Superior temporal gyrus (tissue), 1 donor: ENCODE data around the gene KLF9.
A peak's percentile ranks its signal among the peaks of the same experiment; 100 is the strongest.
"Not testable (repeated sequence)": the region's sequence is repeated elsewhere in the genome, so short reads cannot be mapped to it uniquely, and the experiment has no call there.

ENCODE experiments used
- DNase-seq: peaks from one replicate; pipeline ENCODE4 v3.0.0-alpha.2; 2016; ENCODE audit errors: extremely low spot score

Gene KLF9

DNA sequence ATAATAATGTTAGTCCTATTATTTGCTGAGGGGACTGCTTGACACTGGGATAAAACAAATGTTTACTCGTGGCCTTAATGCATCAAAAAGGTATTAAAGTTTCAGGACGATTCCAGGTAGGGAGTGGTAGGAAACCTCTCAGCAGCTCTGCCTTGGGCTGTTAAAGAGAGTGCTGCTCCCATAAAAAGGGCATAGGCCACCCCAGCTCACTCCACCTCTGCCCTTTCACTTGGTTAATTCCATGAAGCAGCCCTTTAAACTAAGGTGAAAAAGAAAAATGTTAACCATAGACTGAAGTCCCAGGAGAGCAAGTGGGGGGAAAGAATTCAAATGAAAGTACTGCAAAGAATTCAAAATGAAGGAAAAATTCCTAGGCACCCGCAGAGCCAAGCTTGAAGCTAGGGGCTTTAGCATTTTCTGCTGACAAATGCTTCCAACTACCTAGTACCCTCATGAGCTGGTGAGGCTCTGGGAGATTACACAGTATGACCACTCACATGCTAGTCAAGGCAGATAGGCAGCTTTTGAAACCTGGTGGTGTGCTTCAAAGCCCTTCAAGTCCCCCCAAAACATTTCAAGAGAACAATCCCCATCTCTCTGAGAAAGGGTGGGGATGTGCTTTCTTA, 8.5 kb downstream of the KLF9 start:
- no peak for DNase-seq

DNA sequence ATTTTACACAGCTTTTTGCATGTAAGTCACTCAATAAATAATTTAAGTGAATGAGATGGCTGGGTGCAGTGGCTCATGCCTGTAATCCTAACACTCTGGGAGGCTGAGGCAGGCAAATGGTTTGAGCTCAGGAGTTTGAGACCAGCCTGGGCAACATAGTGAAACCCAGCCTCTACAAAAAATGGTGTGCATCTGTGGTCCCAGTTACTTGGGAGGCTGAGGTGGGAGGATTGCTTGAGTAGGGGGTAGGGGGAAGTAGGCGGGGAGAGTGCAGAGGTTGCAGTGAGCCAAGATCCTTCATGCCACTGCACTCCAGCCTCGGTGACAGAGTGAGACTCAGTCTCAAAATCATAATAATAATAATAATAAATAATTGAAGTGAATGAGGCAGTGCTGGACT, 10.2 kb downstream of the KLF9 start:
- no peak for DNase-seq

DNA sequence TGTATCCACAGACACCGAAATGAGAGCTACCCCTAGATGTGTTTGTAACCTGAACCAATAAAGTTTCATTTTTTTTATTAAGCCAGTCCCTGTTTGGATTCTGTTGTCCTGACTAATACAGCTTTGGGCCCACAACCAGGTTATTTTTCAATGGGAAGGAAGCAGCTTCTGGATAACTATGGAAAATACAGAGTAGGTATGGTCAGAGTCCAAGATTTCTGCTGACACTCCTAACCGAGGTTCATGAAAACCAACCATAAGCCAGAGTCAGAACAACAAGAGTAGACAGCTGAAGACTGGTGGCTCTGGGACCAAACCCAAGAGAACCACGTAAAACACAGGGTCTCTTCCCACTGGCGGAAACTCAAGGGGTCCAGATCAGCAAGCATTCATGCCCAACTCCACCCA, 10.8 kb downstream of the KLF9 start:
- DNase-seq = no peak

DNA sequence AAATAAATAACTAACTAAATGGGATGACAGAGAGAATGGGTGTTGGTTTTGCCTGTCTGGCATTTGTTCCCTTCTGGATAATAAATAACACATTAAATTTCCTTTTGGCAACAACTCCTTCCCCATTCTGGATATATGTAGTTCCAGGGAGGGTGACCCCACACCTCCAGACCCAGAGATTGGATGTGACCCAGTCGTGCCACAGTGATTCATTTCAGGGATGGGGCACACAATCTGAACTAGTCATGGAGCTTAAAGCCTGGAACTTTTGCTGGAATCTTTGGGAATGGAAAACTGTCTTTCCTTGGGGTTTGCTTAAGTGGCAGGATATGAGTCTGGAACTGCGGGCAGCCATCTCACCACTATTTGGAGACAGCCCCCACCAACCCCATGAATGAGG, 11.3 kb downstream of the KLF9 start:
- DNase-seq = no peak

DNA sequence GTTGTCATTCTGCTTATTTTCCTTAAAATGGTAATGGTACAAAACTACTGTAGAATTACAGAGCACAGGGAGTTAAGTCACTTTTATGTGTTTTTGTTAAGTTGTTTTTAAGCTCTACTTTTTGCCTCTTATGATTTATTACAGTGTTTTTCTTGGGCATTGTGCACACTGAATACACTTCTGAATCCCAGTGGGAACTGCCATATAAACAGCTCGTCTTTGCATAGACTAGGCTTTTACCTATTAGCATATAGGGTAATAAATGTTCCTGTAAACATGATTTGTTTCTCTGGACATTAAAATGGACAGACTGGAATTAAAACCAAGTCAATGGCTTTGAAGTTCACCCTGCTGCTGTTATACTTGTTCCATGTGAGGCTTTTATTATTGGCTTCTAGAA, 12.2 kb downstream of the KLF9 start:
- no peak for DNase-seq

DNA sequence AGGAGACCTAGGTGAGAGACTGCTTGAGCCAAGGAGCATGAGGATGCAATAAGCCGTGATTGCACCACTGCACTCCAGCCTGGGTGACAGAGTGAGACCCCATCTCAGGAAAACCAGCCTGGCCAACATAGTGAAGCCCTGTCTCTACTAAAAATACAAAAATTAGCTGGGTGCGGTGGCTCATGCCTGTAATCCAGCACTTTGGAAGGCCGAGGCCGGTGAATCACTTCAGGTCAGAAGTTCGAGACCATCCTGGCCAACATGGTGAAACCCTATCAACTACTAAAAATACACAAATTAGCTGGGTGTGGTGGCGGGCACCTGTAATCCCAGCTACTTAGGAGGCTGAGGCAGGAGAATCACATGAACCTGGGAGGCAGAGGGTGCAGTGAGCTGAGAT, 13.2 kb downstream of the KLF9 start:
- not testable (repeated sequence) for DNase-seq

DNA sequence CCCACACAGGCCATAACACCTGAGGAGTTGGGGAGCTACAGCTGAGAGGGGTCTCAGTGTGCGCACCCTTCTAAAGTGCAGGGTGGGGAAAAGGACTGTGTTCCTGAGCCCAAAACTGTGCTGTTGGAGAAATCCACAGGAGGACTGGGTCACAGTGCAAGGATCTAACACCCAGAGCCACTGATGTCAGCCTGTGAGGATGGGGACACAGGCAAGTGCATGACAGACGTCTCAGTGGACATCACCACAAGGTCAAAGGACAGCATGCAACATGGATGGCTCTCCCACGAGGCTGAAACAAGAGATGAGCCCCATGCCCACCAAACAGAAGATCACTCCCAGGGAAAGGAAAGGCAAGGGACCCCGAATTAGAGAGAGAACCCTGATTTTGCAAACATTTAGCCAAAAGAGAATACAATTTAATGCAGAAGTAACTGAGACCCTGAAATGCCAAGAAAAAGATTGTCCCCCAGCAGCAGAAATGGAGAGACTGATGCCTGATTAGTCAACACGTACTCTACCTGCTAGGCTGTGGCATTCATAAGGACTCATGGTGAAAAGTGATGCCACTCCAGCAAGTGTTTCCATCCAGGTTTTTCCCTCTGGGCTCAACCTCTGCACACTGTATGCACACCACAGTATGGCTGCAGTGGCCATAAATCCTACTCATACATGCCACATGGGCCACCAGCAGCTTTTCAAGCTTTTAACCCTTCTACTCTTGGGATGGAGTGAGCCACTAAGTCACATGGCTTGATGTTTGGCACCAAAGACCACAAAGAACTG, 14.2 kb downstream of the KLF9 start:
- no peak for DNase-seq

DNA sequence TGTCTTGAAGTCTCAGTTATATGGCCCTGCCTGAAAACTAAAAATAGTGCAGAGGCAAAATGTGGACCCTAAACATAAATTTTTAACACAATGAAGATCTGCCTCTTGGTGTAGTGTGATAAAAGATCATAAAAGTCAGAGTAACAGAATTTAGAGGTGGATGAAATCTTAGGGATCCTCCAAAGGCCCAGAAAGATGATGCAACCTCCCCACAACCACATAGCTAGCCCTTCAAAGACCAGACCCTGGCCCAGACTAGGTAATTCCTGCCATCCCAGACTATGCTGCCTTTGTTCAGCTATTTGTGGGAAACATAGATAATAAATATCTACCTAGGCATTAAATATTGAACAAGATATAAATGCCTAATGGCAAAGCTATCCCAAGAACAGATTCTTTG, 15.3 kb downstream of the KLF9 start:
- DNase-seq = no peak

DNA sequence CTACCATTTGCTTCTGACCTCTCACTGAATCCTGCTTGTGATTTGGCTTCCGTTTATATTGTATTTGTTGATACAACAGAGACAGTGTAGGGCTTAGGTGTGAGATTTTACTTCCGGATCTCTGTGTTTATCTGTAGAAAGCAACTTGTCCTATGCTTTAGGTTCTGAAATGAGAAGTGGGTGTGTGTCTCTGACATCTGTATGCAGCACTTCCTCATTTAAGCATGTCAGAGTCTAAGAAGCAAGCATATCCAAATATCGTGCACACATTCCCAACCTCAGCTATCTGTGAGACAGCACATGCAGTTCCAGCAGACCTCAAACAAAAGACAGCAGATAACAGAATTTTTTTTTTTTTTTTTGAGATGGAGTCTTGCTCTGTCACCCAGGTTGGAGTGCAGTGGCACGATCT, 16.3 kb downstream of the KLF9 start:
- DNase-seq = no peak

DNA sequence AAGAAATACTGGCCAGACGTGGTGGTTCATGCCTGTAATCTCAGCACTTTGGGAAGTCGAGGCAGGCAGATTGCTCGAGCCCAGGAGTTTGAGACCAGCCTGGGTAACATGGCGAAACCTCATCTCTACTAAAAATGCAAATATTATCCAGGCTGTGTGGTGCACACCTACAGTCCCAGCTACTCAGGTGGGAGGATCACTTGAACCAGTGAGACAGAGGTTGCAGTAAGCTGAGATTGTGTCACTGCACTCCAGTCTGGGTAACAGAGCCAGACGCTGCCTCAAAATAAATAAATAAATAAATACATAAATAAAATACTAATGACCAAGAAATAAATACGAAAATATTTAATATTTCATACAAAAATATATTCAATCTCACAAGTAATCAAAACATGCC, 18.8 kb downstream of the KLF9 start:
- no peak for DNase-seq

DNA sequence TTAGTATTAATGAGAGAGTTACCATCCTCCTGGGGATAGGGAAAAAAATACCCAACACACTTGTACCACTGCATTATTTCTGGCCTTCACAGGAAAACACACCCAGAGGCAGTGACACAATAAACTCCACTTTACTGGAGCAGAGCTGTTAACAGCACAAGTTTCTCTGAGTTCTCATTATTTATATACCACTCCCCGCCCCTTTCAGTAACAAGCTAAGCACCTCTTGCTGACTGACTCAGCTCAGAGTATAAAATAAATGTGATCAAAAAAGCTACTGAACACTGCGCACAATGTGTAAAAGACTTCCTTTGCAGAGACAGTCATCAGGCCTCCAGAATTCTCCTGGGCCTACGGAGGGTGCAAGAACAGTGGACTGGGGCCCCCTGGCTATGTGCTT, 21.6 kb downstream of the KLF9 start:
- no peak for DNase-seq

DNA sequence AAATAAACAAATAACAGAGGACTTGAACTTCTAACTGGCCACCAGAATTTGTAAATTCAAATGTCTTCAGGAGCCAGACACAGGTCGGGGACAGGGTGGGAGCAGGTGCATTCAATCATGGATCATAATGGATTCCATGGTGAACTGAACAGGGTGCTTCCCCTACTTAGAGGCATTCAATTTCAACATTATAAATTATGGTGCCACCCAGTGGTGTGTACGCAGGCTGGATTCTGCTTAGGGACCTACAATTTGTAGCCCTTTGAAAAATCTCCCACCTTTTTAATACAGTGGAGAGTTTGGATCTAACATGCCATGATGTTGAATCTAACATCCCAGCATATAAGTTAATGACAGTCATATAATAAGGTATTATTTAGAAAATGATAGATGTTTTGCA, 22.3 kb downstream of the KLF9 start:
- peak; percentile 48 for DNase-seq

DNA sequence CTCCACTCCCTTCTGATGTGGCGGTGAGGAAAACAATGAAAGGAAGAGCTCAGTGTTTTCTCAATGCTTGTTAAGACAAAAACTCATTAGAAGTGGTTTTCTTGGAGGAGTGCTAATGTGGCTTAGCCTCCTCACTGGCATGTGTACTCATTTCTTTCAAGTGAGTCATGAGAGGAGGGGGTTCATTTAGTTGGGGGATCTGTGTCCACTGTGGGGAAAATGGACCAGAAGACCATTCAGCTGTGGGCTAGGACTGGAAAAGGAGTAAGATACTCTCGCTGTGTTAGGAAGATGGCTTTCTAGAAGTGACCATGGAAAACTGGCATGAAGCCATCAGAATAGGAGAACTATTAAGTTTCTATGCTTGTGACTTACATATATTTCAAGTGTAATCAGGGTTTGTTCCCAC, 23.5 kb downstream of the KLF9 start:
- DNase-seq = peak; percentile 23

DNA sequence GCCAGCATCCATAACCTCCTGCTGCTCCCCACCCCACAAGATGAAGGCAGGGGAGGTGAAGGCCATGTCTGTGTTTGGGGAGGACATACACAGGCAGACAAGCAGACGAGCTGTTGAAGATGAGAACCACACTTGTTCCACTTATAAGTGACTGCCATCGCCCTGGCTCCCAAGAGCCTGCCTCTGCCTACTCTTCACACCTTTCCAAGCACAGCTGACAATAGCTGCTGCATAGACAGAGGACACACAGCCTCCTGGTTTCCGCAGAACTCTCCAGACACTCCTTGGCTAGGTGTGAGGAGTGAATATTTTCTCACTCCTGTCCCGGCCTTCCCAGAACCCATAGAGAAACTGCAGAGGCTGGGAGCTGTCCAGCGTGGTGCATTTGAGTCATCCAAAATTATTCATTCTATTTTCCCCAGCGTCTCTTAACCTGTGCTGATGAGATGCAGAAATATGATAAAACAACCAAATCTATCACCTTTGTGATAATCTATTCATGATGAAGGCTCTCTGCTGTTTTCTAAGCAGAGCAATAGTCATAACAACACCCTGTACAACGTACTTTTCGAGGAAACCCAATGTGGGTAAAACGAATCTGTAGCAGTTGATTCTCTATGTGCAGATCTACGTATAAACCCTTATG, 24.7 kb downstream of the KLF9 start:
- peak; percentile 53 for DNase-seq

DNA sequence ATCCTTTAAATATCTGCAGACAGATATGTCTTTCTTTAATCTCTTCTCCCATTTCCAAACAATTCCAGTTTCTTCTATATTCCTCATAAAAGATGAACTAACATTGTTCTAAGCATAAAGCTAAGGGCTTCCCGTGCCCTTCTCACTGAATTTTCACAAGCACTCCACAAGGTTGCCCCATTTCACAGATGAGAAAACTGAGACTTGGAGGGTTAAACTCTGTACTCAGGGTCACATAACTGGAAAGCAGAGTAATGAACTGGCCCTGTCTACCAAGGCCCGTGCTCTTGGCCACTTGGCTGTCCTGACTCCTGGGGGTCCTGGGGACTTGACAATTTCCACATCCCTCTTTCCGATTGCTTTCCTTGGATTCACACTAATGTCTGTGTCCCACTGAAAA, 25.3 kb downstream of the KLF9 start:
- no peak for DNase-seq

DNA sequence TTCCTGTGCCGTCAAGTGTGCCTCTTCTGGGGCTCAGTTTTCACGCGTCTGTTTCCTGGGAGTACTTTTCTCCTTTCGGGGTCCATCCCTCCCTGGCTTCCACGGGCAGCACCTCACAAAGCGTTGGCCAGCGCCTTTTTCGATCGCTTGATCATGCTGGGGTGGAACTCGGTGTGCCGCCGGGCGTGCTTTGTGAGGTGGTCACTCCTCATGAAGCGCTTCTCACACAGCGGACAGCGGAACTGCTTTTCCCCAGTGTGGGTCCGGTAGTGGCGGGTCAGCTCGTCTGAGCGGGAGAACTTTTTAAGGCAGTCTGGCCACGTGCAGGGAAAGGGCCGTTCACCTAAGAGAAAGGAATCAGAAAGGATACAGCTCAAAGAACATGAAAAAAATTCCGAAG, 26.8 kb downstream of the KLF9 start:
- DNase-seq = no peak

DNA sequence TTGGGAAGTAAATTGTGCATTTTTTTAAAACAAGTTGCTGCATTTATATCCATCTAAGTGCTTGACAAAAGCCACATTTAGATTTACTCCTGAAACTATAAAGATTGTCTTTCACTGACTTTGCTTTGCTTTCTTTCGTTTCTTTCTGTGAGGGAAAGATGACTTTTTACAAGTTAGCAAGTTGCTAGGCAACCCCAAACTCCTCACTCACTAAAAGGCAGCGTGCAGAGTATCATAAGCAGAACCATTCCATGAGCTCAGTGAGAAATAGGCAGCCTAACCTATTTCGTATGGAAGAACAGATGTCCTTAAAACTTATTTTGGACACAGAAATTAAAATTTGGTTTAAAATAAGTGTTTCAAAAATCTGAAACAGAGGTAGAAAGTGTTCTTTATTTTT, 29.0 kb downstream of the KLF9 start:
- peak; percentile 56 for DNase-seq

DNA sequence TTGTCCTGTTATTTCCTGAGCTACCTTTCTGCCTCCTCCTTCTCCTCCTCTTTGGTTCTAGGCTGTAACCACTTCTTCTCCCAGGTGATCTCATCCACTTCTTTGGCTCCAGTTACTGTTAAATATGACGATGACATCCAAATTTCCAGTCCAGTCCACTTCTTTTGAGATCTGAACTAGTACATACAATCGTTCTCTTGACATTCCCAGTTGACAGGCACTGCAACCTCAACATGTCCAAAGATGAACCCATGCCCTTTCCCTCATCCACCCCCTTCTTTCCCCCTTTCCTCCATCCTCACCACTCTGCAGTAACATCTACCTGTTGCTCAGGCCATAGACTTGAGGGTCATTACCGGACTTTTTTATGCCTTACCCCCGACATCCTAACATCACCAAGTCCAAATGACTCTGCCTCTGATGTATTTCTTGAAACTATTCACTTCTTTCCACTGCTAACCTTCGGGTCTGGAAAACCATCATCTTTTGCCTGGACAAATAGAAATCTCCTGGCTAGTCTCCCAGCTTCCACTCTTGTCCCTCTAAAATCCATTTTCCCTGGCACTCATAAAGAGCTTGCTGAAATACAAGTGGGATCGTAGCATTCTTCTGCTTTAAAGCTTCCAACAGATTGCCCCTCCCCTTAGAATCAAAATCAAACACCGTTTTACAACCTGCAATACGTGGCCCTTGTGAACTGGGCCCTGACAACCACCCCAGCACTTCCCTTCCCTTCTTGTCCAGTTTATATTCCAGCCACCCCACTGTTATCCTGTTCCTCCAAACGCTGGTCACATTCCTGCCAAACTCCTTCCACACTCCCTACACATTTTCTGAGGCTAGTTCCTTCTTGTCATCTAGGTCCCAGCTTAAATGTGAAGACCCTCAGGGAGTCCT, 31.5 kb downstream of the KLF9 start:
- peak; percentile 6 for DNase-seq

DNA sequence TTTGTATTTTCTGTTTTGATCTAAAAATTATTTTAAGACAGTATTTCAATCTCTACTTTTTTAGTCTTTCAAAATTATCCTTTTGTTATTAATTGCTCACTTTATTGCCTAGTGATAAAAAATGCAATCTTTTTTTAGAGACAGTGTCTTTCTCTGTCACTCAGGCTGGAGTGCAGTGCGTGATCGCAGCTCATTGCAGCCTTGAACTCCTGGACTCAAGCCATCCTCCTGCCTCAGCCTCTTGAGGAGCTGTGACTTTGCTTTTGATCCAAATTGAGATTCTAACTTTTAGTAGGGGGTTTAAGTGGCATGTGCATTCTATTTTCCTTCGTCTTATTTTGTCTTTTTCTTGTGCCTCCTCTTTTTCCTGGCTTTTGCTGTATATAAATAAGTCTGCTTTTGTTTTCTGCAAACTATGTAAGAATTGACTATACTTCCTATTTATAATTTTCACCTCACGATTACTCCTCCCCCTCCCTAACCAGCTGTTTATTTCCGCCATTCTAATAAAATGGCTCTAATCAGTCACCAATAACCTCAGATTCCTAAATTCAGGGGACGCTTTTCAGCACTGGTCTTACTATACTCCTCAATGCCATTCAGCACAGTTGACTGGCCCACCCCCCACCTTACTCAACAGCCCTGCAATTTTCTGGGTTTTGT, 32.3 kb downstream of the KLF9 start:
- no peak for DNase-seq

DNA sequence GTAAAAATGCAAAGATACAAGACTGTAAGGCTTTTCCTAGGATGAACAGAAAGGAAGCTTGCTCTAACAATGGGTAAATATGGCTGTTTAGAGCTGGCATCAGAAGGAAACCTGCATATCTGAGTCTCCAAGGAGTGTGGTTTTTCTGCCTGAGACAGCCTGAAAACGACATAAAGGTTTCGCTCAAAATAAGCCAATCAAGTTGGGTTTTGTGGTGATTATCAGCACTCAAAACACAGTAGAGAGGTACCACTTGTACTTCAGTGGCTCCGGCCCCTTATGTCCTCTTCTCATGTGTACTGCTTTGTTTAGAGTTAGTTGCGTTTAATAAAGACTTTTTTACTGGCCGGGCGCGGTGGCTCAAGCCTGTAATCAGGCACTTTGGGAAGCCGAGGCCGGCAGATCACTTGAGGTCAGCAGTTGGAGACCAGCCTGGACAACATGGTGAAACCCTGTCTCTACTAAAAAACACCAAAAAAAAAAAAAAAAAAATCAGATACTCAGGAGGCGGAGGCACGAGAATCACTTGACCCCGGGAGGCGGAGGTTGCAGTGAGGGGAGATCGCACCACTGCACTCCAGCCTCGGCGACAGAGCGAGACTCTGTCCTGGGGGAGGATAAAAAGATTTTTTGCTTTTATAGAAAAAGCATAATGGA, 39.4 kb downstream of the KLF9 start:
- DNase-seq = peak; percentile 16

DNA sequence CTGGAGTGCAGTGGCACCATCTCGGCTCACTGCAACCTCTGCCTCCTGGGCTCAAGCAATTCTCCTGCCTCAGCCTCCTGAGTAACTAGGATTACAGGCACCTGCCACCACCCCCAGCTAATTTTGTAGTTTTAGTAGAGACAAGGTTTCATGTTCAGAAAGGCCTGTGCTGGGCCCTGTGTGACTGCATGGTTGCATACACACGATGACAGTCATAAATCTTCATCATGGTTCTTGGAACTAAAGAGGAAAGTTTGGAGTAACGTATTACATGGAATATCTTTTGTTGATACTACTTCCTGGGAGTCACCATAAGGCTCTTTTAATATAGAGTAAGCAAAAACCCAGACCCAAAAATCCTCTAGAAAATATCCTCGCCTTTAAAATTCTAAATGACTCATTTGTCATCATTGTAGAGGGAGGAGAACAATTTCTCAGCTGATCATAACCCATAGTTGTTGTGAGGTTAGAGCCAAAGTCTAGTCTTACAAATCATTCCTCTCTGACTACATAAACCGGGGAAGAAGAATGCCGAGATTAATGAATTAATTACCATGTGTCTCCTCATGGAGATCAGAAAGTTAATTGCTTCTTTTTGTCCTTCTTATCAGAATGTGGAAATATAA, 47.0 kb downstream of the KLF9 start:
- DNase-seq = no peak
